GM19452 (cell line): ENCODE data around the gene STBD1.
"Not testable (repeated sequence)": the region's sequence is repeated elsewhere in the genome, so short reads cannot be mapped to it uniquely, and the experiment has no call there.

Source experiments
- ATAC-seq: cut with Tn5 transposase; IDR thresholded peaks from one replicate; pipeline ENCODE4 v1.9.1; 2021; ENCODE audit not compliant: unreplicated experiment

STBD1 gene

GRCh38 chr4:76282941-76283689 lies 23.4 kb upstream of the STBD1 start:
- no peak for ATAC-seq

DNA sequence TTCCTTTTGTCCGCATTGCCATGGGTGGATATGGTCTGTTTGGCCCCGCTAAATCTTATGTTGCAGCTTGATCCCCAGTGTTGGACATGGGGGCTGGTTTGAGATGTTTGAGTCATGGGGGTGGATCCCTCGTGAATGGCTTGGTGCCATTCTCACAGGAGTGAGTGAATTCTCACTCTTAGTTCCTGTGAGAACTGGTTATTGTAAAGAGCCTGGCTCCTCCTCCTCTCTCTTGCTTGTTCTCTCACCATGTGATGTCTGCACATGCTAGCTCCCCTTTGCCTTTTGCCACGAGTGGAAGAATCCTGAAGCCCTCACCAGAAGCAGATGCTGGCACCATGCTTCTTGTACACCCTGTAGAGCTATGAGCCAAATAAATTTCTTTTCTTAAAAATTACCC lies 22.6 kb upstream of the STBD1 start:
- ATAC-seq, result no peak

DNA sequence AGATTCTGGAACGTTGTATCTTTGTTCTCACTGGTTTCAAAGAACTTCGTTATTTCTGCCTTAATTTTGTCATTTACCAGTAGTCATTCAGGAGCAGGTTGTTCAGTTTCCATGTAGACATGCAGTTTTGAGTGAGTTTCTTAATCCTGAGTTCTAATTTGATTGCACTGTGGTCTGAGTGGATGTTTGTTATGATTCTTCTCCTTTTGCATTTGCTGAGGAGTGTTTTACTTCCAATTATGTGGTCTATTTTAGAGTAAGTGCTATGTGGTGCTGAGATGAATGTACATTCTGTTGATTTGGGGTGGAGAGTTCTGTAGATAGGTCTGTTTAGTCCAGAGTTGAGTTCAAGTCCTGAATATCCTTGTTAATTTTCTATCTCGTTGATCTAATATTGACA lies 18.7 kb upstream of the STBD1 start:
- ATAC-seq, result not testable (repeated sequence)

DNA sequence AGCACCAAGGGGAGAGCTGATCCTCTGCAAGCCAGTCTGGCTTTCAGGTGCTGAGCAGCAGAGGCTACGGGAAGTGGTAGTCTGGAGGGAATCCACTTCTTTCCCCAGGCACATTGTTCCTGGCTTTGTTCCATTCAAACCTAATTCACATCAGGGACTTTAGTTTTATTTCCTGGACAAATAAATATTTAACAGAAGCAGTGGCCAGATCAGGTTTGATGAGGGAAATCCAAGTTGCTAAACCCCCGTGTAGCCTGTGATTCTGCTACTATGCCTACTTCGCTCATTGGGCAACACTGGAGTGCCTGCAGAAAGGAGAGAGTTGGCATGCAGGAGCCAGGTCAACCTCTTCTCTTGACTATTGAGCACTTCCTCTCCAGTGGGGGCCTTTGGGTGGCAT lies 13.8 kb upstream of the STBD1 start:
- ATAC-seq, result no peak

DNA sequence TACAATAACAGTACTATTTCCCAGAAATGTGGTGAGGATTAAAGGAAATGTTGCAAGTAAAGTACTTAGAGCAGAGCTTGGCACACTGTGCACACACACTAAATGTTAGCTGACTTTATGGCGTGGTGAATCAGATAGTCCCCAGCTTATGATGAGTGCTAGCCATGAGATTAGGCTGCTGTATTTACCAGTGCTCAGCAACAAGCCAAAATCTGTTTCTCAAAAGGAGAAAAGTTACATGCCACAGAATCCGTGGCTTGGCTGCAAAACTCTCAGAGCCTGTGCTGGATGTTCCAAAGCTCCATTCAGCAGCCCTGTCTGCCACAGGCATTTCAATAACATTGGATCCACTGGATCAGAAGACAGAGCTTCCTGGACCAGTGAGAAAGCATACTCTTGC lies 12.8 kb upstream of the STBD1 start:
- no peak for ATAC-seq

DNA sequence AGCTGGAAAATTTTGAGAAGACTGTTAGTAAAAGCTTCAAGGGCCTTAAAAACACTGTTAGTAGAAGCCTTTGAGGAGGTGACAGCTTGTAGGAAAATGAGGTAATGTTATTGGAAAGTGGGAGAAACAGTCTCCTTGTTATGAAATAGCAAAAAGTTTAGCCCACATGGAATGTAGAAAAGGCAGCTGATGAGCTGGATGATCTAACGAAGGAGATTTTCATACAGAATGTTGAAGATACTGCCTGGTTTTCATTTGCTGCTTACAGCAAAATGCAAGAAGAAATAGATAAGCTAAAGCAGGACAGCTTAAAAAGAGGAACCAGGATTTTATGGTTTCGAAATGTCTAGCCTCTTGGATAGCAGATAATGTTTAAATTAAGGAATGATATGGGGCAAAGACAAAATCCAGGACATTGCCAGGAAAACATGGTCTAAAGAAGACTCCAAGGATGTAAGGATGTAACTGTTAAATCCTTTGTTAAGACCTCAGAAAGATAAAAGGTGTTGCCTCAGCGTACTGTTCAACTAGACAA lies 10.2 kb upstream of the STBD1 start:
- no peak for ATAC-seq

DNA sequence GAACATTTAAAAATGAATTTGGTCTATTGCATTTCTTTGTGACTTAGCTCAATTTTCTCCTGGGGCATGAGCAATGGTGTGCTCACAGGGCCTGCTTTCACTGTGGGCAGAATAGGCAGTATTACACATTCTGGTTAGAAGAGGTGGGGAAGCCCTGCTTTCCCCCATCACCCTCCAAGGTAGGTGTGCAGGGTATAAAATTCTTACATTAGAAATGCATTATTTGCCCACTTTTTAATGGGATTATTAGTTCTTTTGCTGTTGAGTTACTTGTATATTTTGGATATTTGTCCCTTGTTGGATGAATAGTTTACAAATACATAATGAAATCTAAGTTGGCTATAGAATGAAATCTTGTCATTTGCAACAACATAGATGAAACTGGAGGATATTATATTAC lies 8.3 kb upstream of the STBD1 start:
- no peak for ATAC-seq

- ATAC-seq, result no peak
These were observed 6.5 kb upstream of the STBD1 start for GRCh38 chr4:76300012-76300411.

GRCh38 chr4:76301068-76301774 lies 5.3 kb upstream of the STBD1 start:
- ATAC-seq, result peak; percentile 99

- ATAC-seq, result no peak
These were observed 4.8 kb upstream of the STBD1 start for GRCh38 chr4:76301775-76302162.

- no peak for ATAC-seq
These were observed 3.6 kb upstream of the STBD1 start for GRCh38 chr4:76302826-76303438.

GRCh38 chr4:76305033-76305687 lies 1.4 kb upstream of the STBD1 start:
- ATAC-seq, result no peak

GRCh38 chr4:76306882-76307659 lies 538 bp downstream of the STBD1 start:
- ATAC-seq, result no peak

DNA sequence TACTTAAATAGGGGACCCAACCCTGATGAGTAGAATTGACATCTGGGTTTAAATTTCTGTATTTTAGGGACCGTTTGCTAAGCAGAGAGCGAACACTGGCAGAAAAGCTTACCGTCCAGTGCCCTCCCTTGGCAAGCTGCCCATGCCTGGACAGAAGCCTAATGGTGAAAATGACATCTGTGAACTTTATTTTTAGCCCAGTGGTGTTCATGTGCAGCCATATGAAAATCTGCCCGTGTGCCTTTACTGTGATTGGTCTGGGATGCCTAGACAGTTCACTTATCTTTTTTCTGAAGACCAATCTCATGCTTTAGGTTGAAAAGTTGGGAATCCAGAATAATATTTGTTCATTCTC lies 1.1 kb downstream of the STBD1 start:
- ATAC-seq, result no peak

GRCh38 chr4:76308548-76308947 lies 2.0 kb downstream of the STBD1 start:
- no peak for ATAC-seq

- ATAC-seq, result no peak
These were observed 3.5 kb downstream of the STBD1 start for GRCh38 chr4:76309939-76310550.

- ATAC-seq, result no peak
These were observed 4.2 kb downstream of the STBD1 start for GRCh38 chr4:76310683-76311082.

- ATAC-seq, result no peak
These were observed 5.4 kb downstream of the STBD1 start for GRCh38 chr4:76311896-76312331.

DNA sequence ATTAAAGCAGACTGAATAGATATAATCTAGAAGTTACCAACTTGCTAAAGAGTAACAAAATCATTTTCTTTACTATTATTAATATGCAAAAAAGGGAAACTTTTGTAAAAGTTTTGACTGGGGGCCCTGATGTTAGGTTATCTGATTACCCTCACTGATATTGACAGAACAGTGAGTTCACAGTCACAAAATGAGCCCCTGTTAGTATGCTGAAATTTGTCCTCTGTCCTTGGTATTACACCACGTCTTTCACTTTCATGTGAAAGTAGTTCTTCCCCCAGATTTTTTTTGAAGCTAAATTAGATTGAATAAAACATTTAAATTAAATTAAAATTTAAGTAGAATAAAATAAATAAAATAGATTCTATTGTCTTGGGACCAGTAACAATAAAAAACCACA lies 5.9 kb downstream of the STBD1 start:
- ATAC-seq, result no peak

DNA sequence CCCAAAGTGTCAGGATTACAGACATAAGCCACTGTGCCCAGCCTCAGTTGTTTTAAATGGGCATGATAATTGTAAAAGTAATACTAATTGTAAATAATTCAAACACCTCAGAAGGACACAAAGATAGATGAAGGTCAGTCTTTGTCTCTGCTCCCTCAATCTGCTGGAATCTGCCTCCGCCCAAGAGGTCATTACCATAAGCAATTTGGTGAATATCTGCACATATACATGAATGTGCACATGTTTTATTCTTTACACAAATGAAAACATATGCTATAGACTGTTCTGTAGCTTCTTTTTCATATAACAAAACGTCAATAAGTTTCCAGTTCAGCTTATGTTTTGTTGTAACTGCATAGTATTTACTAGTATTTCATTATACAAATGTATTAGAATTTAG lies 7.0 kb downstream of the STBD1 start:
- no peak for ATAC-seq
